ACHN (cell line): ENCODE results near the gene SLC9A8.
"Not testable (repeated sequence)": the region's sequence is repeated elsewhere in the genome, so short reads cannot be mapped to it uniquely, and the experiment has no call there.

Experiments
- DNase-seq: peaks from one replicate; pipeline ENCODE4 v3.0.0-alpha.2; 2015
- in situ Hi-C: cut with HindIII; loops from 2 replicates; pipeline ENCODE4 v1.10.0; 2017; ENCODE audit warnings: low sequenced_read_pairs, low pct_ligation_motif_present, low pct_unique_long_range_greater_than_20kb

The SLC9A8 gene

DNA sequence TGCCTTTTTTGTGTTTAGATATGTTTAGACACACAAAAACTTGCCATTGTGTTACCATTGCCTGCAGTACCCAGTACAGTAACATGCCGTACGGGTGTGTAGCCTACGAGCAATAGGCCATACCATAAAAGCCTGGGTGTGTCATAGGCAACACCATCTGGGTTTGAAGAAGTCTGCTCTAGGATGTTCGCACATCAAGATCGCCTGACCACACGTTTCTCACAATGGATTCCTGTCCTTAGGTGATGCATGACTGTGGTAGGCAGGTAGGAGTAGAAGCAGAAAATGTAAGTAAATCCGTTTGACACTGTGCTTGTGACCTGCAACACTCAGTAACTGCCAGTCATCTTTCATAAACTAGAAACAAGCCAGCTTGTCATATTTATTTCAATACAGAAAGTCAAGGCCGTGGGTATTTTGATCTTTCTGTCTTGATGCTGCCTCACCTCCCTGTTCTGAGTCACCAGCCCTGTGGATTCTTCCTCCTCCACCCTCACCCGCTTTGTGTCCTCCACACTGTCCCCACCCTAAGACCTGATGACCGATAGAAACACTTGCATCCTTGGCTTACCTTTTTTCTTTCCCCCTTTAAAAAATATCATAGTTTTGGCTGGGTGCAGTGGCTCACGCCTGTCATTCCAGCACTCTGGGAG is 7.3 kb upstream of the SLC9A8 start:
- in situ Hi-C loops, DNase-seq: not testable (repeated sequence)

- in situ Hi-C loops: no loop called here
- DNase-seq: no peak
Observed at GRCh38 chr20:49808753-49809152, 3.9 kb upstream of the SLC9A8 start.

GRCh38 chr20:49809803-49810359 is 2.7 kb upstream of the SLC9A8 start:
- DNase-seq: no peak
- in situ Hi-C loops: no loop called here

DNA sequence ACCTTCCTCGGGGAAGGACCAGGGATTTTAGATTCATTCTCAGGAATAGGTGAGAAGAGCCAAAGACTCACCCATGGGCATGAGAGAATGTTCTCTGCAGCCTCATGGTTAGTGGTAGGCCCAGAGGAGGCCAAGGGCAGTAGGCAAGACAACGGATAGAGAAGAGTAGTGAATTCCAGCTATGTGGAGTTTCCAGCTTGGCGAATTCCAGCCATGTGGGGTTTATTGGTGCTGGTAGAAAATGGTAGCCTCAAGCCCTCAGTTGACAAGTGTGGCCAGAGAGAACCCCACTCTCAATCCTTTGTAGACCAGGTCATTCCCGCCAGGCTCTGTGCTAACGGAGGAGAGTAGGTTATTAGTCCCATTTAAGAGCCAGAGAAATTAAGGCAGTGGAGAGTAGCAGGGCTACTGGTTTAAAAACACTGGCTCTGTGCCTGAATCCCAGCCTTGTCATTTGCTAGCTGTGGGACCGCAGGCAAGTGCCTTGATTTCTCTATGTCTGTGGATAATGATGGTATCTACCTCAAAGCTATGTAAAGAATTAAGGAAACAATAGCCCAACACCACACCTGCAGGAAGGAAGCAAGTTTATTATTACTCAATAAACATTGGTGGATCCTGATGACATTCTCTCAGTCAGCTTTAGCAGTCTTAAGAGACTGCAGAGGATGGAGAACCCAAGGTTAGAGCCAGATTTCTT is 2.0 kb upstream of the SLC9A8 start:
- DNase-seq: no peak
- in situ Hi-C loops: no loop called here

DNA sequence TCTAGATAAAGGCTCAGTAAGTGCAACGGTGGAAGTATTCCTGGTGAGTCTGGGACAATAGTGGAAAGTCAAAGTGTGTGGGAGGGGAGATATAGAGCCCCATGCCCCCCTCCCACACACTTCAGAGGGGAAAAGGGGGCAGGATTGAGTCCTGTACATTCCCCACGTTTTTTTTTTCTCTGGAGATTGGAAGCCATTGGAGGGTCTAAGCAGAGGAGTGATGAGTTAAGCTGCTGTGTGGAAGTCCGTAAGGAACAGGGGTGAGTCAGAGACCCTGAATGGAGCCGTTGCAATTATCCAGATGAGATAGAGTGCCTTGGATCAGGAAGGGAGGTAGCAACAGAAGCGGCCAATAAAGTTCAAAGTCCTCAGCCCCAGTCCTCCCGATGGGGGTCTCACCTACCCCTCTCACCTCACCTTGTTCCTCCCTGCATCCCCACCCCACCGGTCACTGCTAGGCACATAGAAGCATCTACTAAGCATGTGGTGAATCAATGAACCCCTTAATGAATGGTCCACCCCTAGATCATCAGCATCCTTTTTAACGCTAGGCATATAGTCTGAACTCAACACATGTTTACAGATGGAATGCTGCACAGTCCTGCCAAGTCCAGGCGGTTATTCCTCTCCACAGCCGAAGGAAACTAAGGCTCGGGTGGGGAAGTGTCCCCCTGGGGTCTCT is 662 bp upstream of the SLC9A8 start:
- no peak for DNase-seq

GRCh38 chr20:49813305-49813974 is 812 bp downstream of the SLC9A8 start:
- in situ Hi-C loops: no loop called here
- no peak for DNase-seq

More for the DNA sequence above, 662 bp upstream of the SLC9A8 start:
- in situ Hi-C loops: no loop called here

GRCh38 chr20:49814057-49814694 is 1.5 kb downstream of the SLC9A8 start:
- in situ Hi-C loops: no loop called here
- DNase-seq: no peak

GRCh38 chr20:49818816-49819215 is 6.2 kb downstream of the SLC9A8 start:
- in situ Hi-C loops: no loop called here
- DNase-seq: no peak

GRCh38 chr20:49819702-49820101 is 7.1 kb downstream of the SLC9A8 start:
- in situ Hi-C loops: no loop called here
- no peak for DNase-seq

DNA sequence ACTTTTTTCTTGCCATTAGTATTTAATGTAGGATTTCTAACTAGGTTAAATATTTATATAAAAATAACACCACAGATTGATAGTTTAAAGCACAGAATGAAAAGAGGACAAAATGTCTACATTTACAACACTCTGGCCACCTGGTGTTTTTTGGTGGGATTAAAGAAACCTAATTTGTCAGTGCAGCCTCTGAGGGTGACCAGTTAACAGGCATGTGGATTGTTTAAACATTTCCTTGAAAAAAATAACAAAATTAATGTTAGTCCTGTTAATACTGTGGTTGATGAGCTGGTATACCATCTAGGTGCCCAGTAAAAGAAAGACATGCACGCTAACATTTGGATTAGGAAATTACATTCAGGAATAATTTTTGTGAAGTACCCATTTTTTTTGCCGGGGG is 8.8 kb downstream of the SLC9A8 start:
- in situ Hi-C loops: no loop called here

DNA sequence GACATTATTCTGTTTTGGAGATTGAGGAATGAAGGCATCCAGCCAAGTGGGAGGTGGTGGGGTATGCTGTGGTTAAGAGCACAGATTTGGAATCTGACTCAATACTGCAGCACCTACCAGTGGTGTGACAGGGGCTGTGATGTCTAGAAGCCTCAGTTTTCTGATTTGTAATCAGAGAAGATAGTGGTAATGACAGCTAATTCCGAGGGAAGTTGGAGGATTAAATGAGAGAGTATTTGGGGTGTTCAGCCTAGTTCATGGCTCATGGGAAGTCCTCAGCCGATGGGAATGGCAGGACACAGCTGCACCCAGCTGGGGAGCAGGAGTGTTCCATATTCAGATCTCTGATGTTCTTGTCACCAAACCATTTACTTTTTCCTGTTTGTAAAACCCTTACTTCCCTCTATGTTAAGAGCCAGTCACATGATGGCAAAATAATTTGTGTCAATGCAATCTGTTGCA is 9.3 kb downstream of the SLC9A8 start:
- in situ Hi-C loops: no loop called here
- peak; percentile 19 for DNase-seq

More for the DNA sequence above, 8.8 kb downstream of the SLC9A8 start:
- DNase-seq: no peak

GRCh38 chr20:49823152-49823847 is 10.7 kb downstream of the SLC9A8 start:
- DNase-seq: no peak
- in situ Hi-C loops: no loop called here

DNA sequence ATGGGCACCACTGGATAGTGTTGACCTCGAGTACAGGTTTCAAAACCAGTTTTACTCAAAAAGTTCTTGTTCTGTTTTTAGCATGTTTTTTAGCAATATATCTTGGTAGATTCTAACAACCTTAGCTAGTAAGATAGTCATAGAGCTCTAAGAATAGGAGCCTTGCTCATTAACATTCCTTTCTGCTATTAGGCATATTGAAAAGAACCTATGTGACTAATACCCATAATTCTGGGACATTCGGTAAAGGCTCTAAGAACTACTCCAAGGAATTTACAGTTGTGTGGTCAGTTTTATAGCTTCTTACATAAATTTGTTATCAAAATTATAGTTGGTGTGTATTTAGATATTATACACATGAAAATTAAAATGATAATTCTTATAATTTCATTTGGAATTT is 11.6 kb downstream of the SLC9A8 start:
- in situ Hi-C loops: no loop called here

GRCh38 chr20:49825521-49826033 is 12.9 kb downstream of the SLC9A8 start:
- in situ Hi-C loops: loop anchor here (25.0 kb wide), 1 partner anchor 163 kb away; no protein-coding TSS in a partner anchor

More for the DNA sequence above, 11.6 kb downstream of the SLC9A8 start:
- DNase-seq: no peak

DNA sequence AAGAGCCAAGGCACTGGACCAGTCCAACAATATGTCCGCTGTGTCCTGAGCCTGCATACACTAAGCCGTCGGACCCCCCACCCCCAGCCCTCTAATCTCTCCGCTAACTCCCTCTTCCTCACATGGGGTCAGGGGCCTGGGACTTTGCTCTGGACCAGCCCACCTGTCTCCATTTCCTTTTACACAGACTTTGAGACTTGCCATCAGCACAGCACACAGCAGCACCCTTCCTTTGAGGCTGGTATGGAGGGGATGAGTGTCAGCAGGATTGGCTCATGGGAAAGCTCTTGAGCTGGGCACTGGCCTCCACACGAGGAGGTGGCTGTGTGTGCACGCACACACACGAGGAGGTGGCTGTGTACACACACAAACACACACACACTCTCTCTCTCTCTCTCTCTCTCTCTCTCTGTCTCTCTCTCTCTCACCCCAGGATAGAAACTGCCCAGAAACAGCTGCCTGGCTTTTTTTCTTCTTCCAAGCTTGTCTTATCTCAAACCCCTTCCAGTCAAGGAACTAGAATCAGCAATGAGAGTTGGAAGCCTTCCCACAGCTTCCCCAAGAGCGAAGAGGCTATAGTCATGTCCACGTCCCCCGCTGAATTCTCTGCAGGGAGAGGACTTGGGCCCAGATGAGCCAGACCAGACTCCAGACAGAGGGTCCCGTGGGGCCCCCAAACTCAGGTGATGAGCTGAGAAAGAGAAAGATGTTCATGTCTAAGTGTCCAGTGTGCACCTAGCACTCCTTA is 18.6 kb downstream of the SLC9A8 start:
- in situ Hi-C loops: loop anchor here (25.0 kb wide), 1 partner anchor 169 kb away; no protein-coding TSS in a partner anchor
- DNase-seq: no peak

More at GRCh38 chr20:49825521-49826033, 12.9 kb downstream of the SLC9A8 start:
- no peak for DNase-seq

DNA sequence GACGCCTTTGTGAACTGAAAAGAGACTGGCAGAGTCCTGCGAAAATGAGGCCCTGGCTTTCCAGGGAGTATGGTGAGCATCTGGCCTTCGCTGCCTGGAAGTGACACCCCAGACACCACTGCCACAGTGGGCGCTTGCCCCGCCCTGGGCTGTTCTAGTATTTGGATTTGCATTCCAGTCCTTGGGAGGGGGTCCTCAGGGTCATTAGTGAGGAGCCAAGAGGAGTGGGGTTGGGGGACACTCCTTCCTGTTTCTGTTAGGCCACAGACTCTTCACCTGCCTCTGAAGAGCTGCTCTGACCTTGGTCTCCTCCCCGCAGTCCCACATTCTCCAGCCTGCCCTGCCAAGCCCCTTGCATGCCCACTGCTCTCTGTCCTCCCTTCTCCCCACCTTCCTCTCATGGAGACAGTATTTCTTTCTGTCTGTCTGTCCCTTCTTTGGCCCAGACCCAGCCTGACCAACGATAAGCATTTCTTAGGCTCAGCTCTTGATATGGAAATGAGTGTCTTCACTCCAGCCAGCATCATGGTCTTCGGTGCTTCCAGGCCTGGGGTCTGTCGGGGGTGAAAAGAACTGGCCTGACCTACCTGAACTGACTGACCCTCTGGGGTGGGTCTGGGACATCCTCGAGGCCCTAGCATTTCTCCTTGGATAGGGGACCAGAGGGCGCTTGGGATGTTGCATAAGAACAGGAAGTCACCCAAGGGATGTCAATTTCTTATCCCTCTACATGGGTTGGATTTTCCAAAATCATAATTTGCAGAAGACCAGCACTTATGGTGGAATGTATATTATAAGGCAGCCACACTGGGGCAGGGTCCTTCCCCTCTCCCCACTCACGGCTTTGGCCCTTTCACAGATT is 19.4 kb downstream of the SLC9A8 start:
- in situ Hi-C loops: loop anchor here (25.0 kb wide), 1 partner anchor 170 kb away; no protein-coding TSS in a partner anchor
- DNase-seq: no peak
